IPS-20b (cell line): ENCODE data around the gene SASH1.

ENCODE experiments used
- H3K27ac ChIP-seq: one replicate; pipeline ENCODE4 v1.5.1; 2013; ENCODE audit warnings: low read length
- H3K27me3 ChIP-seq: 2 replicates; pipeline ENCODE4 v1.6.1; 2013; ENCODE audit warnings: mild to moderate bottlenecking, low read length, inconsistent platforms; ENCODE audit not compliant: insufficient read depth
- H3K36me3 ChIP-seq: 2 replicates; pipeline ENCODE4 v1.6.1; 2013; ENCODE audit warnings: low read depth, mild to moderate bottlenecking, inconsistent platforms, low read length, moderate library complexity; ENCODE audit not compliant: insufficient read depth
- H3K4me1 ChIP-seq: 2 replicates; pipeline ENCODE4 v1.6.1; 2013; ENCODE audit warnings: mild to moderate bottlenecking, control low read depth, inconsistent platforms, low read length, moderate library complexity; ENCODE audit not compliant: insufficient read depth
- H3K4me3 ChIP-seq: 2 replicates; pipeline ENCODE4 v1.5.1; 2013; ENCODE audit warnings: mild to moderate bottlenecking, low read length, inconsistent platforms
- H3K9ac ChIP-seq: 2 replicates; pipeline ENCODE4 v1.6.1; 2013; ENCODE audit warnings: low read depth, mild to moderate bottlenecking, inconsistent platforms, low read length, moderate library complexity
- H3K9me3 ChIP-seq: 2 replicates; pipeline ENCODE4 v1.6.1; 2013; ENCODE audit warnings: mild to moderate bottlenecking, low read depth, low read length, inconsistent platforms; ENCODE audit not compliant: insufficient read depth

Gene SASH1

GRCh38 chr6:148443798-148444560 is 101.3 kb downstream of the SASH1 start:
- H3K9ac ChIP-seq: no peak overlapping the region
- H3K36me3 ChIP-seq: no peaks in the 10 kb centered on the region
- no peak overlapping the region for H3K27ac ChIP-seq
- H3K4me3 ChIP-seq: peak overlapping the region; percentile 29; the same call in 1 of the 2 replicates
- H3K9me3 ChIP-seq: no peaks in the 10 kb centered on the region
- H3K27me3 ChIP-seq: no peaks in the 10 kb centered on the region
- H3K4me1 ChIP-seq: peaks cover 22% of the 10 kb centered on the region

- Histone ChIP-seq H3K4me1 (peaks cover 22% of the 10 kb centered on the region), H3K36me3 (no peaks in the 10 kb centered on the region), H3K9me3 (no peaks in the 10 kb centered on the region), H3K27ac (no peak overlapping the region), H3K4me3 (no peak overlapping the region), H3K27me3 (no peaks in the 10 kb centered on the region), H3K9ac (no peak overlapping the region)
Observed at GRCh38 chr6:148445116-148445515, 102.5 kb downstream of the SASH1 start.

- no peaks in the 10 kb centered on the region for H3K27me3 ChIP-seq
- no peaks in the 10 kb centered on the region for H3K36me3 ChIP-seq
- H3K27ac ChIP-seq: no peak overlapping the region
- no peak overlapping the region for H3K4me3 ChIP-seq
- H3K9me3 ChIP-seq: no peaks in the 10 kb centered on the region
- no peak overlapping the region for H3K9ac ChIP-seq
- peaks cover 22% of the 10 kb centered on the region for H3K4me1 ChIP-seq
Observed at GRCh38 chr6:148445620-148446019, 103.0 kb downstream of the SASH1 start.

- Histone ChIP-seq H3K9me3 (no peaks in the 10 kb centered on the region), H3K36me3 (no peaks in the 10 kb centered on the region), H3K9ac (no peak overlapping the region), H3K4me1 (peaks cover 16% of the 10 kb centered on the region), H3K4me3 (no peak overlapping the region), H3K27me3 (no peaks in the 10 kb centered on the region), H3K27ac (no peak overlapping the region)
Observed at GRCh38 chr6:148446681-148447080, 104.0 kb downstream of the SASH1 start.

GRCh38 chr6:148447521-148448230 is 105.0 kb downstream of the SASH1 start:
- H3K27ac ChIP-seq: no peak overlapping the region
- no peak overlapping the region for H3K9ac ChIP-seq
- H3K36me3 ChIP-seq: no peaks in the 10 kb centered on the region
- no peak overlapping the region for H3K4me3 ChIP-seq
- no peaks in the 10 kb centered on the region for H3K27me3 ChIP-seq
- peaks cover 16% of the 10 kb centered on the region for H3K4me1 ChIP-seq
- no peaks in the 10 kb centered on the region for H3K9me3 ChIP-seq

- Histone ChIP-seq H3K4me1 (peaks cover 15% of the 10 kb centered on the region), H3K27ac (no peak overlapping the region), H3K36me3 (no peaks in the 10 kb centered on the region), H3K27me3 (no peaks in the 10 kb centered on the region), H3K9ac (no peak overlapping the region), H3K4me3 (no peak overlapping the region), H3K9me3 (no peaks in the 10 kb centered on the region)
Observed at GRCh38 chr6:148448369-148449012, 105.9 kb downstream of the SASH1 start.

- Histone ChIP-seq H3K27me3 (no peaks in the 10 kb centered on the region), H3K36me3 (no peaks in the 10 kb centered on the region), H3K9me3 (no peaks in the 10 kb centered on the region), H3K4me3 (no peak overlapping the region), H3K9ac (no peak overlapping the region), H3K27ac (no peak overlapping the region), H3K4me1 (peaks cover 5% of the 10 kb centered on the region)
Observed at GRCh38 chr6:148450866-148451265, 108.2 kb downstream of the SASH1 start.

- Histone ChIP-seq H3K9ac (no peak overlapping the region), H3K4me1 (peaks cover 3% of the 10 kb centered on the region), H3K9me3 (no peaks in the 10 kb centered on the region), H3K27me3 (no peaks in the 10 kb centered on the region), H3K27ac (no peak overlapping the region), H3K36me3 (no peaks in the 10 kb centered on the region), H3K4me3 (no peak overlapping the region)
Observed at GRCh38 chr6:148451690-148452089, 109.1 kb downstream of the SASH1 start.

GRCh38 chr6:148452876-148453275 is 110.2 kb downstream of the SASH1 start:
- Histone ChIP-seq H3K4me3 (no peak overlapping the region), H3K4me1 (no peaks in the 10 kb centered on the region; the same call in 1 of the 2 replicates), H3K36me3 (no peaks in the 10 kb centered on the region), H3K9ac (no peak overlapping the region), H3K9me3 (no peaks in the 10 kb centered on the region), H3K27ac (no peak overlapping the region), H3K27me3 (no peaks in the 10 kb centered on the region)

- no peaks in the 10 kb centered on the region for H3K27me3 ChIP-seq
- H3K9ac ChIP-seq: no peak overlapping the region
- H3K4me3 ChIP-seq: no peak overlapping the region
- no peaks in the 10 kb centered on the region for H3K9me3 ChIP-seq
- H3K4me1 ChIP-seq: no peaks in the 10 kb centered on the region; the same call in 1 of the 2 replicates
- no peak overlapping the region for H3K27ac ChIP-seq
- no peaks in the 10 kb centered on the region for H3K36me3 ChIP-seq
Observed at GRCh38 chr6:148453906-148454305, 111.3 kb downstream of the SASH1 start.

GRCh38 chr6:148455225-148455624 is 112.6 kb downstream of the SASH1 start:
- no peaks in the 10 kb centered on the region for H3K36me3 ChIP-seq
- no peak overlapping the region for H3K9ac ChIP-seq
- no peaks in the 10 kb centered on the region; the same call in 1 of the 2 replicates for H3K4me1 ChIP-seq
- no peaks in the 10 kb centered on the region for H3K9me3 ChIP-seq
- H3K4me3 ChIP-seq: no peak overlapping the region
- H3K27me3 ChIP-seq: no peaks in the 10 kb centered on the region
- H3K27ac ChIP-seq: no peak overlapping the region
